ENCODE data around the gene SLC49A4. TPM values are rescaled to one million over a fixed set of nuclear protein-coding genes. Genes with fewer than 3 reads are reported as not detected.

The SLC49A4 gene
- total and polyA plus RNA-seq, 2 donors (not counting 1 experiment from before 2014, with no cell fraction given) = 2.5 to 20.0 TPM

DNA sequence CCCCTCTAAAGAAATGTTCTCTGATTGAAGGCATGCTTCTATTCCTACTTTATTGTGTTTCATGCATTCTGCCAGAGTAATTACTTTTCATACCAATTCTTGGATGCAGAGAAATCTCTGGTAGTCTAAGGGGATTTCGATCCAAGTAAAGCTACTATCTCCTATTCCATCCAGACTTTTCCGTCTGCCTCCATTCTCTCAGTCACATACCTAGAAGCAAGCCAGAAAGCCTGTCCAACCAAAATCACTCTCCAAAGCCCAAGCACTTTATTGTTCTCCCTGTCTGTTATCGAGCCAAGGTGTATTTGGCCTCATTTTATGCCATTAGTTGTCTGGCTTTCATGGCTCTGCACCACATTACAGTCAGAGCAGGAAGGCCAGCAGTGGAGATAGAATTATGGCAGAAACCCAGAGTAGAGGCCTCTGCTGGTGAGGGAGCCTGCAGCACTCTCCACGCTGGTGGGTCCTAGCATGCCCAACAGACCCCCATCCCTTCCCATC is 95.9 kb downstream of the SLC49A4 start:
- ChIA-PET CTCF (no interaction called here), POLR2A (no interaction called here)
- no peaks in the 10 kb centered on the region for H3K36me3 ChIP-seq (replicated peaks in 1 of 2; ENCODE audit: control extremely low read depth in 1 of 2, control insufficient read depth in 1 of 2, extremely low read depth in 1 of 2, insufficient read depth in 2 of 2, low read length in 1 of 2)
- ATAC-seq (ENCODE audit: low read depth) (no peak), DNase-seq (no peak)
- no peak for TF ChIP-seq EZH2 (IDR thresholded peaks at IDR 0.05; ENCODE audit: borderline replicate concordance, insufficient read depth, low read depth, low read length, poor library complexity, severe bottlenecking)
- TF ChIP-seq, protein P1, sequence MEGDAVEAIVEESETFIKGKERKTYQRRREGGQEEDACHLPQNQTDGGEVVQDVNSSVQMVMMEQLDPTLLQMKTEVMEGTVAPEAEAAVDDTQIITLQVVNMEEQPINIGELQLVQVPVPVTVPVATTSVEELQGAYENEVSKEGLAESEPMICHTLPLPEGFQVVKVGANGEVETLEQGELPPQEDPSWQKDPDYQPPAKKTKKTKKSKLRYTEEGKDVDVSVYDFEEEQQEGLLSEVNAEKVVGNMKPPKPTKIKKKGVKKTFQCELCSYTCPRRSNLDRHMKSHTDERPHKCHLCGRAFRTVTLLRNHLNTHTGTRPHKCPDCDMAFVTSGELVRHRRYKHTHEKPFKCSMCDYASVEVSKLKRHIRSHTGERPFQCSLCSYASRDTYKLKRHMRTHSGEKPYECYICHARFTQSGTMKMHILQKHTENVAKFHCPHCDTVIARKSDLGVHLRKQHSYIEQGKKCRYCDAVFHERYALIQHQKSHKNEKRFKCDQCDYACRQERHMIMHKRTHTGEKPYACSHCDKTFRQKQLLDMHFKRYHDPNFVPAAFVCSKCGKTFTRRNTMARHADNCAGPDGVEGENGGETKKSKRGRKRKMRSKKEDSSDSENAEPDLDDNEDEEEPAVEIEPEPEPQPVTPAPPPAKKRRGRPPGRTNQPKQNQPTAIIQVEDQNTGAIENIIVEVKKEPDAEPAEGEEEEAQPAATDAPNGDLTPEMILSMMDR (IDR thresholded peaks at IDR 0.05) = no peak
- intact Hi-C loops (cut with micrococcal nuclease) = no loop called here
- H3K27me3 ChIP-seq (replicated peaks in 1 of 4; ENCODE audit: control extremely low read depth in 1 of 4, control insufficient read depth in 3 of 4, insufficient read depth in 4 of 4, low read length in 3 of 4) = no peaks in the 10 kb centered on the region
- no peak overlapping the region for H3K4me3 Mint-ChIP-seq
- no peaks in the 10 kb centered on the region for H4K20me1 ChIP-seq (ENCODE audit: control insufficient read depth, insufficient read depth, low read length, poor library complexity, severe bottlenecking)
- no peaks in the 10 kb centered on the region for H3K27me3 Mint-ChIP-seq
- H3K79me2 ChIP-seq (ENCODE audit: control insufficient read depth, insufficient read depth, low read length) = no peaks in the 10 kb centered on the region
- peaks cover 44 to 46% of the 10 kb centered on the region in 2 donors for H3K4me1 ChIP-seq (ENCODE audit: control insufficient read depth in 2 of 2, insufficient read depth in 2 of 2, low read length in 2 of 2)
- no peaks in the 10 kb centered on the region for H3K9me3 ChIP-seq (ENCODE audit: control extremely low read depth in 1 of 3, control insufficient read depth in 2 of 3, insufficient read depth in 1 of 3, low read length in 2 of 3)
- H2AFZ ChIP-seq (ENCODE audit: insufficient read depth, low read depth, low read length, poor library complexity, severe bottlenecking) = no peak overlapping the region
- H3K4me1 Mint-ChIP-seq = peaks cover 50% of the 10 kb centered on the region
- no peak overlapping the region for H3K4me3 ChIP-seq (ENCODE audit: control extremely low read depth in 1 of 5, extremely low read depth in 1 of 5, insufficient read depth in 1 of 5, low read depth in 2 of 5, low read length in 4 of 5)
- H3K27ac ChIP-seq (ENCODE audit: low read length in 2 of 2) = peak overlapping the region in 1 of 2 donors; percentile 21
- peak overlapping the region; percentile 4 for H3K27ac Mint-ChIP-seq
- H3K9me3 Mint-ChIP-seq (ENCODE audit: insufficient read depth) = no peaks in the 10 kb centered on the region
- H3K9ac ChIP-seq (ENCODE audit: low read length) = peak overlapping the region; percentile 5
- H3K4me2 ChIP-seq (replicated peaks; ENCODE audit: low read depth, low read length, poor library complexity, severe bottlenecking) = peak overlapping the region; percentile 36
- WGBS (ENCODE audit: insufficient coverage) = 88% methylated on average over 1 of the region's 4 CpGs

GRCh38 chr3:122892118-122892960 is 97.5 kb downstream of the SLC49A4 start:
- no peaks in the 10 kb centered on the region for H3K9me3 ChIP-seq (ENCODE audit: control extremely low read depth in 1 of 3, control insufficient read depth in 2 of 3, insufficient read depth in 1 of 3, low read length in 2 of 3)
- H3K4me2 ChIP-seq (replicated peaks; ENCODE audit: low read depth, low read length, poor library complexity, severe bottlenecking) = no peak overlapping the region
- DNase-seq = no peak
- Mint-ChIP-seq H3K4me1 (peaks cover 35% of the 10 kb centered on the region), H3K27me3 (no peaks in the 10 kb centered on the region), H3K27ac (no peak overlapping the region), H3K4me3 (no peak overlapping the region), H3K9me3 (ENCODE audit: insufficient read depth) (no peaks in the 10 kb centered on the region)
- CTCF ChIA-PET = no interaction called here
- no peaks in the 10 kb centered on the region for H3K27me3 ChIP-seq (replicated peaks in 1 of 4; ENCODE audit: control extremely low read depth in 1 of 4, control insufficient read depth in 3 of 4, insufficient read depth in 4 of 4, low read length in 3 of 4)
- H4K20me1 ChIP-seq (ENCODE audit: control insufficient read depth, insufficient read depth, low read length, poor library complexity, severe bottlenecking) = no peaks in the 10 kb centered on the region
- no peak overlapping the region for H3K27ac ChIP-seq (ENCODE audit: low read length in 2 of 2)
- WGBS (ENCODE audit: insufficient coverage) = 95% methylated on average over 11 of the region's 21 CpGs
- TF ChIP-seq, protein P1 (IDR thresholded peaks at IDR 0.05) = no peak
- TF ChIP-seq EZH2 (IDR thresholded peaks at IDR 0.05; ENCODE audit: borderline replicate concordance, insufficient read depth, low read depth, low read length, poor library complexity, severe bottlenecking) = no peak
- H3K79me2 ChIP-seq (ENCODE audit: control insufficient read depth, insufficient read depth, low read length) = no peaks in the 10 kb centered on the region
- H3K4me3 ChIP-seq (ENCODE audit: control extremely low read depth in 1 of 5, extremely low read depth in 1 of 5, insufficient read depth in 1 of 5, low read depth in 2 of 5, low read length in 4 of 5) = no peak overlapping the region
- no peaks in the 10 kb centered on the region for H3K36me3 ChIP-seq (replicated peaks in 1 of 2; ENCODE audit: control extremely low read depth in 1 of 2, control insufficient read depth in 1 of 2, extremely low read depth in 1 of 2, insufficient read depth in 2 of 2, low read length in 1 of 2)
- H2AFZ ChIP-seq (ENCODE audit: insufficient read depth, low read depth, low read length, poor library complexity, severe bottlenecking) = no peak overlapping the region
- H3K9ac ChIP-seq (ENCODE audit: low read length) = no peak overlapping the region
- peaks cover 28 to 31% of the 10 kb centered on the region in 2 donors for H3K4me1 ChIP-seq (ENCODE audit: control insufficient read depth in 2 of 2, insufficient read depth in 2 of 2, low read length in 2 of 2)
- intact Hi-C loops (cut with micrococcal nuclease) = no loop called here
- ATAC-seq (ENCODE audit: low read depth) = no peak
- POLR2A ChIA-PET = no interaction called here

Data from B cell (primary cell).